Pulmonary artery endothelial cell (primary cell): Measurements from ENCODE around the gene FRMPD1. TPM values are rescaled to one million over a fixed set of nuclear protein-coding genes. Genes with fewer than 3 reads are reported as not detected.
"Not testable (repeated sequence)": the region's sequence is repeated elsewhere in the genome, so short reads cannot be mapped to it uniquely, and the experiment has no call there.

ENCODE experiments used
- DNase-seq: peaks from one replicate; pipeline ENCODE4 v3.0.0-alpha.2; 2011; ENCODE audit warnings: low read depth, low spot score
- total RNA-seq: library from RNA; depleted of rRNA; stranded (reverse); fragments of >200 nt; gene quantifications from 2 replicates; pipeline ENCODE4 v1.2.3, GENCODE V29; 2014

Gene FRMPD1
- total RNA-seq, 1 donor from 2014 or later, result not detected

- no peak for DNase-seq
Measured at GRCh38 chr9:37739222-37739621, 88.5 kb downstream of the FRMPD1 start.

GRCh38 chr9:37740128-37740527 is 89.4 kb downstream of the FRMPD1 start:
- DNase-seq, result no peak

- DNase-seq, result no peak
Measured at GRCh38 chr9:37740631-37741328, 90.0 kb downstream of the FRMPD1 start.

GRCh38 chr9:37745970-37746369 is 95.2 kb downstream of the FRMPD1 start:
- no peak for DNase-seq

- DNase-seq, result no peak
Measured at GRCh38 chr9:37746448-37747270, 95.9 kb downstream of the FRMPD1 start.

GRCh38 chr9:37747271-37747753 is 96.6 kb downstream of the FRMPD1 start:
- peak; percentile 35 for DNase-seq

- DNase-seq, result no peak
Measured at GRCh38 chr9:37749129-37749528, 98.4 kb downstream of the FRMPD1 start.

GRCh38 chr9:37751186-37751585 is 100.4 kb downstream of the FRMPD1 start:
- DNase-seq, result no peak

GRCh38 chr9:37751704-37752103 is 101.0 kb downstream of the FRMPD1 start:
- not testable (repeated sequence) for DNase-seq

- DNase-seq, result not testable (repeated sequence)
Measured at GRCh38 chr9:37752112-37752511, 101.4 kb downstream of the FRMPD1 start.

GRCh38 chr9:37752642-37753488 is 102.1 kb downstream of the FRMPD1 start:
- DNase-seq, result no peak

GRCh38 chr9:37753489-37754190 is 102.9 kb downstream of the FRMPD1 start, which contains the start of gene TRMT10B:
Gene TRMT10B (plus strand): TSS chr9:37753805. CDS start chr9:37761932, 8,127 bp downstream.
- DNase-seq, result peak; percentile 19

- no peak for DNase-seq
Measured at GRCh38 chr9:37758747-37759146, 108.0 kb downstream of the FRMPD1 start.

- DNase-seq, result no peak
Measured at GRCh38 chr9:37760416-37761161, 109.8 kb downstream of the FRMPD1 start.

GRCh38 chr9:37761511-37761910 is 110.8 kb downstream of the FRMPD1 start:
- DNase-seq, result no peak

- DNase-seq, result not testable (repeated sequence)
Measured at GRCh38 chr9:37765263-37765662, 114.5 kb downstream of the FRMPD1 start.

GRCh38 chr9:37769306-37769705 is 118.6 kb downstream of the FRMPD1 start:
- DNase-seq, result no peak

- DNase-seq, result no peak
Measured at GRCh38 chr9:37769995-37770394, 119.2 kb downstream of the FRMPD1 start.

GRCh38 chr9:37775216-37775919 is 124.6 kb downstream of the FRMPD1 start:
- DNase-seq, result no peak
